ENCODE measurements around the gene USP22.

DNA sequence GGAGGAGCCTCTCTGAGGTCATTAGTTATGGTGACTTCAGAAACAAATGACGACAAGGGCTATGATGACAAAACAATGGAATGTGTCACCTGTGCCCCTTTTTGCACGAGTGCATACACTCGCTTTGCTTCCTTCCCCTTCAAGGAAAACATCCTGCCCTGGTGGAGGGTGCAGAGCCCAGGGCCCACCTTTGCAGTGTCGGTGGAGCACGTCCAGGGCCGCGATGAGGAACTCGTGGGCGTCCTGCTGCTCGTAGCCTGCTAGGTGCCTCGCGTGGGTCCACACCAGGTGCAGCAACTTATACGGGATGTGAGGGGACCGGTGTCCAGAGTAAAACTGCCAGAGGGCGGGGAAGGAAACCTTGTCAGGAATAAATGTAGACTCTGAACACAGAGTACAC, 27.2 kb downstream of the USP22 start:
- TF ChIP-seq, protein P1, sequence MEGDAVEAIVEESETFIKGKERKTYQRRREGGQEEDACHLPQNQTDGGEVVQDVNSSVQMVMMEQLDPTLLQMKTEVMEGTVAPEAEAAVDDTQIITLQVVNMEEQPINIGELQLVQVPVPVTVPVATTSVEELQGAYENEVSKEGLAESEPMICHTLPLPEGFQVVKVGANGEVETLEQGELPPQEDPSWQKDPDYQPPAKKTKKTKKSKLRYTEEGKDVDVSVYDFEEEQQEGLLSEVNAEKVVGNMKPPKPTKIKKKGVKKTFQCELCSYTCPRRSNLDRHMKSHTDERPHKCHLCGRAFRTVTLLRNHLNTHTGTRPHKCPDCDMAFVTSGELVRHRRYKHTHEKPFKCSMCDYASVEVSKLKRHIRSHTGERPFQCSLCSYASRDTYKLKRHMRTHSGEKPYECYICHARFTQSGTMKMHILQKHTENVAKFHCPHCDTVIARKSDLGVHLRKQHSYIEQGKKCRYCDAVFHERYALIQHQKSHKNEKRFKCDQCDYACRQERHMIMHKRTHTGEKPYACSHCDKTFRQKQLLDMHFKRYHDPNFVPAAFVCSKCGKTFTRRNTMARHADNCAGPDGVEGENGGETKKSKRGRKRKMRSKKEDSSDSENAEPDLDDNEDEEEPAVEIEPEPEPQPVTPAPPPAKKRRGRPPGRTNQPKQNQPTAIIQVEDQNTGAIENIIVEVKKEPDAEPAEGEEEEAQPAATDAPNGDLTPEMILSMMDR (IDR thresholded peaks at IDR 0.05), result no peak
- no peak for TF ChIP-seq POLR2A (IDR thresholded peaks at IDR 0.05)

All from testis (tissue), 2 donors.